Neural progenitor cell (in vitro differentiated cells): ENCODE results near the gene CFAP57. TPM values are rescaled to one million over a fixed set of nuclear protein-coding genes. Genes with fewer than 3 reads are reported as not detected.

Experiments
- DNase-seq: peaks from one replicate; pipeline ENCODE4 v3.0.0-alpha.2; 2016; ENCODE audit warnings: low spot score
- H2AFZ ChIP-seq: fragments of 200-600 bp; sonication (generic); replicated peaks from 2 replicates; pipeline ENCODE4 v1.6.1; 2016; ENCODE audit warnings: antibody characterized with exemption
- H3F3A ChIP-seq: fragments of 200-600 bp; sonication (generic); 2 replicates; pipeline ENCODE4 v1.6.1; 2016; ENCODE audit warnings: antibody characterized with exemption, low read depth
- H3K27ac ChIP-seq: fragments of 200-600 bp; sonication (generic); 2 replicates; pipeline ENCODE4 v1.5.1; 2016; ENCODE audit warnings: mild to moderate bottlenecking
- H3K27me3 ChIP-seq: fragments of 200-600 bp; sonication (generic); 2 replicates; pipeline ENCODE4 v1.6.1; 2016; ENCODE audit warnings: mild to moderate bottlenecking, moderate library complexity
- H3K36me3 ChIP-seq: fragments of 200-600 bp; sonication (generic); 2 replicates; pipeline ENCODE4 v1.5.1; 2016
- H3K4me1 ChIP-seq: fragments of 200-600 bp; sonication (generic); 2 replicates; pipeline ENCODE4 v1.6.1; 2016; ENCODE audit warnings: mixed run types
- H3K4me2 ChIP-seq: fragments of 200-600 bp; sonication (generic); 2 replicates; pipeline ENCODE4 v1.6.1; 2016
- H3K4me3 ChIP-seq: fragments of 200-600 bp; sonication (generic); 2 replicates; pipeline ENCODE4 v1.5.1; 2016
- H3K79me2 ChIP-seq: fragments of 200-600 bp; sonication (generic); 2 replicates; pipeline ENCODE4 v1.6.1; 2016; ENCODE audit warnings: low read depth
- H3K9ac ChIP-seq: fragments of 200-600 bp; sonication (generic); 2 replicates; pipeline ENCODE4 v1.6.1; 2016
- H3K9me3 ChIP-seq: fragments of 200-600 bp; sonication (generic); 2 replicates; pipeline ENCODE4 v1.5.1; 2016; ENCODE audit warnings: low read depth
- H4K20me1 ChIP-seq: fragments of 200-600 bp; sonication (generic); 2 replicates; pipeline ENCODE4 v1.6.1; 2016; ENCODE audit warnings: low read depth
- H3K27ac Mint-ChIP-seq: 3 replicates; pipeline ENCODE4 v1.8.0; 2021; ENCODE audit warnings: mixed read lengths
- H3K27me3 Mint-ChIP-seq: 2 replicates; pipeline ENCODE4 v1.8.0; 2022; ENCODE audit warnings: low read depth, mild to moderate bottlenecking, inconsistent platforms, moderate library complexity, mixed read lengths; ENCODE audit not compliant: insufficient read depth
- H3K36me3 Mint-ChIP-seq: 3 replicates; pipeline ENCODE4 v1.8.0; 2021; ENCODE audit warnings: mixed read lengths
- H3K4me1 Mint-ChIP-seq: 3 replicates; pipeline ENCODE4 v1.8.0; 2021; ENCODE audit warnings: mixed read lengths
- H3K4me3 Mint-ChIP-seq: 3 replicates; pipeline ENCODE4 v1.8.0; 2021; ENCODE audit warnings: mild to moderate bottlenecking, moderate library complexity, mixed read lengths
- H3K9me3 Mint-ChIP-seq: 3 replicates; pipeline ENCODE4 v1.8.0; 2020; ENCODE audit warnings: mixed read lengths
- CTCF ChIP-seq: fragments of 200-600 bp; sonication (generic); IDR thresholded peaks from 2 replicates; pipeline ENCODE4 v1.5.1; 2017; ENCODE audit warnings: antibody characterized with exemption, mild to moderate bottlenecking
- EZH2 ChIP-seq: fragments of 200-600 bp; sonication (generic); IDR thresholded peaks from 2 replicates; pipeline ENCODE4 v1.6.1; 2017; ENCODE audit warnings: antibody characterized with exemption, mild to moderate bottlenecking, moderate library complexity
- EZH2phosphoT487 ChIP-seq: fragments of 200-600 bp; sonication (generic); IDR thresholded peaks from 2 replicates; pipeline ENCODE4 v1.6.1; 2017; ENCODE audit warnings: antibody characterized with exemption
- total RNA-seq: library from RNA; depleted of rRNA; stranded (reverse); fragments of >200 nt; gene quantifications from 2 replicates; pipeline ENCODE4 v1.2.3, GENCODE V29; 2015; ENCODE audit warnings: low replicate concordance

CFAP57 gene
- total RNA-seq, 1 donor from 2014 or later = 0.97 TPM

GRCh38 chr1:43140583-43140982, 31.5 kb upstream of the CFAP57 start:
- no peak overlapping the region for H3K9ac ChIP-seq
- Mint-ChIP-seq H3K36me3 (no peaks in the 10 kb centered on the region), H3K4me1 (no peaks in the 10 kb centered on the region)

GRCh38 chr1:43143441-43143888, 28.7 kb upstream of the CFAP57 start:
- Mint-ChIP-seq H3K36me3 (no peaks in the 10 kb centered on the region), H3K27me3 (peaks cover 2% of the 10 kb centered on the region), H3K9me3 (peaks cover 6% of the 10 kb centered on the region), H3K27ac (peak overlapping the region; percentile 5), H3K4me1 (peaks cover 3% of the 10 kb centered on the region), H3K4me3 (no peak overlapping the region)
- Histone ChIP-seq H3K27ac (no peak overlapping the region), H3K4me1 (peaks cover 7% of the 10 kb centered on the region), H3K27me3 (peaks cover 4% of the 10 kb centered on the region), H4K20me1 (peaks cover 7% of the 10 kb centered on the region), H3K4me2 (no peak overlapping the region), H2AFZ (peak overlapping the region; percentile 40), H3K79me2 (no peaks in the 10 kb centered on the region), H3K36me3 (peaks cover 5% of the 10 kb centered on the region), H3K9me3 (no peaks in the 10 kb centered on the region), H3K4me3 (no peak overlapping the region), H3K9ac (no peak overlapping the region), H3F3A (peaks cover 7% of the 10 kb centered on the region)
- TF ChIP-seq EZH2phosphoT487 (no peak), CTCF (peak; percentile 68)
- DNase-seq = peak; percentile 60

More at GRCh38 chr1:43140583-43140982, 31.5 kb upstream of the CFAP57 start:
- no peak for TF ChIP-seq EZH2
- TF ChIP-seq EZH2phosphoT487 = no peak
- TF ChIP-seq CTCF = no peak
- H3K4me2 ChIP-seq = no peak overlapping the region
- H3K79me2 ChIP-seq = peaks cover 3% of the 10 kb centered on the region
- H3K27me3 ChIP-seq = no peaks in the 10 kb centered on the region
- H3K36me3 ChIP-seq = peaks cover 5% of the 10 kb centered on the region
- Mint-ChIP-seq H3K27me3 (peaks cover 2% of the 10 kb centered on the region), H3K4me3 (no peak overlapping the region), H3K27ac (no peak overlapping the region), H3K9me3 (peaks cover 6% of the 10 kb centered on the region)
- no peaks in the 10 kb centered on the region for H3K4me1 ChIP-seq
- DNase-seq = no peak
- H3K4me3 ChIP-seq = no peak overlapping the region
- H3K9me3 ChIP-seq = no peaks in the 10 kb centered on the region
- no peak overlapping the region for H3K27ac ChIP-seq
- no peak overlapping the region for H2AFZ ChIP-seq
- H4K20me1 ChIP-seq = no peaks in the 10 kb centered on the region
- no peaks in the 10 kb centered on the region for H3F3A ChIP-seq

- Histone ChIP-seq H3F3A (peaks cover 7% of the 10 kb centered on the region), H3K27ac (no peak overlapping the region), H3K27me3 (peaks cover 8% of the 10 kb centered on the region), H2AFZ (no peak overlapping the region), H3K4me3 (no peak overlapping the region), H4K20me1 (peaks cover 8% of the 10 kb centered on the region), H3K36me3 (peaks cover 5% of the 10 kb centered on the region), H3K9ac (no peak overlapping the region), H3K4me1 (peaks cover 8% of the 10 kb centered on the region), H3K79me2 (no peaks in the 10 kb centered on the region), H3K9me3 (no peaks in the 10 kb centered on the region), H3K4me2 (no peak overlapping the region)
- no peak overlapping the region for H3K27ac Mint-ChIP-seq
- TF ChIP-seq EZH2 (no peak), EZH2phosphoT487 (no peak), CTCF (no peak)
- no peak overlapping the region for H3K4me3 Mint-ChIP-seq
- peaks cover 6% of the 10 kb centered on the region for H3K9me3 Mint-ChIP-seq
- peaks cover 3% of the 10 kb centered on the region for H3K27me3 Mint-ChIP-seq
- H3K4me1 Mint-ChIP-seq = peaks cover 8% of the 10 kb centered on the region
- DNase-seq = no peak
- H3K36me3 Mint-ChIP-seq = no peaks in the 10 kb centered on the region
Measured at GRCh38 chr1:43144237-43144636, 27.9 kb upstream of the CFAP57 start.
